Measurements from ENCODE around the gene PTPRD.

The PTPRD gene

DNA sequence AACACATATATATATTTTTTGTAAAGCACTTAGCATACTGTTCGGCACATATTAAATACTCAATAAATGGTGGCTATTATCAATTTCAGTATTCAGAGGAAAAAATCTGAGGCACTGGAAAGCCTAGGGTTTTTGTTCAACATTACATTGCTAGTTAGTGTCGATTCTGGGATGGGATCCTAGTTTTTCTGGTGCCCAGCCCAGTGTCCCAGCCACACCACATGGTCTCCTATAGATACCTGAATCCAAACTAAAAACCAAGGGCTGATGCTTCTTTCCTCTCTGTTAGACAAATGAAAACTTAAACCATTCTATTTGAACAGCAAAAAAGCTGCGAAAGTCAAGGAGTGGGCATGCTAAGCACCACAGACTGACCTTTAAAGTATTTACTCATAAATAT lies 2002.5 kb downstream of the PTPRD start:
- H3K4me3 ChIP-seq (ENCODE audit: low read depth, low read length), result no peak overlapping the region
- TF ChIP-seq CTCF (conservative IDR thresholded peaks at IDR 0.05; ENCODE audit: low read depth, low read length), result no peak
- DNase-seq (ENCODE audit: low read depth), result no peak

- no peak for TF ChIP-seq CTCF (conservative IDR thresholded peaks at IDR 0.05; ENCODE audit: low read depth, low read length)
- H3K4me3 ChIP-seq (ENCODE audit: low read depth, low read length), result no peak overlapping the region
Measured at GRCh38 chr9:8605096-8605495, 2007.7 kb downstream of the PTPRD start.

DNA sequence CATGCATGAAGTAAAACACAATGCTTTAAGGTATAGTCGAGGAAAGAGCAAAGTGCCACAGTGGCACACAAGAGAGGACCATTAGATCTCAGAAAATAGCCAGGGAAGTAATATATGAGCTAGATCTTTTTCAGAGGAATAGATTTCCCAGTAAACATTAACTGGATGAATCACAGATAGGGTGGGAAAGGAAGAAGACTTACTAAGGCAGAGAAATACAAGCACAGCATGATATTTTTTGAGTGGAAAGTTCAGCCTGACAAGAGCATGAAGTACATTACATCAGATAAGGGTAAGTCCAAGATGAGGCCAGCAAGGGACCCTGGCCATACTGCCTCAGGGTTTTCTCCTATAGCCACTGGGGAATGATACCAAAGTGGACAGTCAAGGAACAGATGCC lies 2008.6 kb downstream of the PTPRD start:
- no peak overlapping the region for H3K4me3 ChIP-seq (ENCODE audit: low read depth, low read length)
- TF ChIP-seq CTCF (conservative IDR thresholded peaks at IDR 0.05; ENCODE audit: low read depth, low read length), result no peak

More at GRCh38 chr9:8605096-8605495, 2007.7 kb downstream of the PTPRD start:
- no peak for DNase-seq (ENCODE audit: low read depth)

DNA sequence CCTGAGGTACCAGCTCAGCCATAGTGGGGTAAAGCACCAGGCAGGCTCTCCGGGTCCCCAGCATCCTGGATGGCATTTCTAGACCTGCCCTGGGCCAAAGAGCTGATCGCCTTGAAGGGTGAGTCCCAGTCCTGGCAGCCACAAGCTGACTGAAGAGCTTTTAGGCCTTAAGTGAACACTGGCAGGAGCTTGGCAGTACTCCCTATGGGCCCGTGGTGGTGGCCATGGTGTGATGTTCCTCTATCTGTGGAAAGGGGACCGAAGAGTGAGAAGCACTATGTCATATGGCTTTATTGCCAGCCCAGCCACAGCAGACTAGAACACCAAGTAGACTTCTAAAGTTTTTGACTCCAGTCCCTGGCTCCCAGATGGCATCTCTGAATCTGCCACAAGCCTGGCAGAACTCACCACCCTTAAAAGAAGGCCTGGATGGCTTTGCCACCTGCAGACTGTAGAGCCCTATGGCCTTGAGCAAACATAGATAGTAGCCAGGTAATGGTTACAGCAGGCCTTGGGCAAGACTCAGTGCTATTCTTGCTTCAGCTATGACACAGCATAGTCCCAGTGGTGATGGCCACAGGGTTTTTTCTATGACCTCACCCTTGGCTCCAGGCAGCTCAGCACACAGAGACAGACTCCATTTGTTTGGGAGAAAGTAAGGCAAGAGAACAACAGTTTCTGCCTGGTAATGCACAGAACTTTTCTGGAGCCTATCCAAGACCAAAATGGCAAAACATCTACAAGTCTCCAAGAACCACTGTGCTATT lies 2011.7 kb downstream of the PTPRD start:
- no peak for TF ChIP-seq CTCF (conservative IDR thresholded peaks at IDR 0.05; ENCODE audit: low read depth, low read length)
- H3K4me3 ChIP-seq (ENCODE audit: low read depth, low read length), result no peak overlapping the region
- DNase-seq (ENCODE audit: low read depth), result no peak

More for the DNA sequence above, 2008.6 kb downstream of the PTPRD start:
- peak; percentile 26 for DNase-seq (ENCODE audit: low read depth)

DNA sequence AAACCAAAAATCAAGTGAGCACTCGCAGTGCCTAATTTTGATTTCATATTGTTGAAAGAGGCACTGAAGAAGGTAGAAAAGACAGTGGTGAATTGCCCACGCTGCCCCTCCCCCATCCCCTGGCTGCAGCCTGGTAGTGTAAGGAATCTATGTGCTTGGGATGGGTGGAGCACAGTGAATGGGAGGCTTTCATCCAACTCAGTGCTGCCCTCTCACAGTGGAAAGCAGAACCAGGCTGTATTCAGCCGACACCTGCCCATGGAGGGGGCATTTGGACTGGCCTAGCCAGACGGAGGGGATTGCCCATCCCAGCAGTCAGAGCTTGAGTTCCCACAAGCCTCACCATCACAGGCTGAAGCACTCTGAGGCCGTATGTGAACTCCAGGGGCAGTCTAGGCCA lies 2012.9 kb downstream of the PTPRD start:
- TF ChIP-seq CTCF (conservative IDR thresholded peaks at IDR 0.05; ENCODE audit: low read depth, low read length), result no peak
- DNase-seq (ENCODE audit: low read depth), result no peak
- H3K4me3 ChIP-seq (ENCODE audit: low read depth, low read length), result no peak overlapping the region

GRCh38 chr9:8589476-8589875 lies 2023.3 kb downstream of the PTPRD start:
- DNase-seq (ENCODE audit: low read depth), result no peak
- no peak for TF ChIP-seq CTCF (conservative IDR thresholded peaks at IDR 0.05; ENCODE audit: low read depth, low read length)

DNA sequence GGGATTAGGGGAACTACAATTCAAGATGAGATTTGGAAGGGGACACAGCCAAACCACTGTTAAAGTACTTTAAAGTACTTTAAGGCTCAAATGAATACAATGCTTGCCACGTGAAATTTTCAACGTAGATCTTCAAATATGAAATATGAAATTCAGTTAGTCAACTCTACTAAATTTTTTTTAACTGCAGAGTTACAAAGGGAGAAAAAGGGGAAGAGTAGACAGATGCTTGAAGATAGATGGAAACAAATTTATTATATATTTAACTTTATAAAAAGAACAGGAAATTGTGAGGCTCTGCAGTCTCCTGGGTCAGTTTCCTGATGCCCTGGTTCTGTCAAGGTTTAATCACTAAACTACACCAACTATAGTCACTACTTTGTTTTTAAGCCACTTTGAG lies 2027.8 kb downstream of the PTPRD start:
- TF ChIP-seq CTCF (conservative IDR thresholded peaks at IDR 0.05; ENCODE audit: low read depth, low read length), result no peak
- H3K4me3 ChIP-seq (ENCODE audit: low read depth, low read length), result no peak overlapping the region
- no peak for DNase-seq (ENCODE audit: low read depth)

More at GRCh38 chr9:8589476-8589875, 2023.3 kb downstream of the PTPRD start:
- H3K4me3 ChIP-seq (ENCODE audit: low read depth, low read length), result no peak overlapping the region

Measured in choroid plexus epithelial cell (primary cell).